ENCODE results near the gene KCNN3. TPM values are rescaled to one million over a fixed set of nuclear protein-coding genes. Genes with fewer than 3 reads are reported as not detected.

The KCNN3 gene
- total and polyA plus RNA-seq, 2 of the 8 experiments (the other 6 are each of a cell fraction or from before 2014, with no cell fraction given), result 2.8 to 3.7 TPM

- TF ChIP-seq, protein P1, sequence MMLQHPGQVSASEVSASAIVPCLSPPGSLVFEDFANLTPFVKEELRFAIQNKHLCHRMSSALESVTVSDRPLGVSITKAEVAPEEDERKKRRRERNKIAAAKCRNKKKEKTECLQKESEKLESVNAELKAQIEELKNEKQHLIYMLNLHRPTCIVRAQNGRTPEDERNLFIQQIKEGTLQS (IDR thresholded peaks at IDR 0.05; ENCODE audit: insufficient read depth, low read depth, low read length), result no peak
- TF ChIP-seq RXRA (IDR thresholded peaks at IDR 0.05; ENCODE audit: insufficient read depth, low read depth, low read length), result no peak
- no peak for TF ChIP-seq CEBPB (IDR thresholded peaks at IDR 0.05; ENCODE audit: low read depth, low read length)
Observed at GRCh38 chr1:154816369-154816768, 53.7 kb downstream of the KCNN3 start (continued).
